Measurements from ENCODE around the gene BRD4. TPM values are rescaled to one million over a fixed set of nuclear protein-coding genes. Genes with fewer than 3 reads are reported as not detected.

Gene BRD4
- total RNA-seq, 1 donor from 2014 or later: 42.4 TPM

DNA sequence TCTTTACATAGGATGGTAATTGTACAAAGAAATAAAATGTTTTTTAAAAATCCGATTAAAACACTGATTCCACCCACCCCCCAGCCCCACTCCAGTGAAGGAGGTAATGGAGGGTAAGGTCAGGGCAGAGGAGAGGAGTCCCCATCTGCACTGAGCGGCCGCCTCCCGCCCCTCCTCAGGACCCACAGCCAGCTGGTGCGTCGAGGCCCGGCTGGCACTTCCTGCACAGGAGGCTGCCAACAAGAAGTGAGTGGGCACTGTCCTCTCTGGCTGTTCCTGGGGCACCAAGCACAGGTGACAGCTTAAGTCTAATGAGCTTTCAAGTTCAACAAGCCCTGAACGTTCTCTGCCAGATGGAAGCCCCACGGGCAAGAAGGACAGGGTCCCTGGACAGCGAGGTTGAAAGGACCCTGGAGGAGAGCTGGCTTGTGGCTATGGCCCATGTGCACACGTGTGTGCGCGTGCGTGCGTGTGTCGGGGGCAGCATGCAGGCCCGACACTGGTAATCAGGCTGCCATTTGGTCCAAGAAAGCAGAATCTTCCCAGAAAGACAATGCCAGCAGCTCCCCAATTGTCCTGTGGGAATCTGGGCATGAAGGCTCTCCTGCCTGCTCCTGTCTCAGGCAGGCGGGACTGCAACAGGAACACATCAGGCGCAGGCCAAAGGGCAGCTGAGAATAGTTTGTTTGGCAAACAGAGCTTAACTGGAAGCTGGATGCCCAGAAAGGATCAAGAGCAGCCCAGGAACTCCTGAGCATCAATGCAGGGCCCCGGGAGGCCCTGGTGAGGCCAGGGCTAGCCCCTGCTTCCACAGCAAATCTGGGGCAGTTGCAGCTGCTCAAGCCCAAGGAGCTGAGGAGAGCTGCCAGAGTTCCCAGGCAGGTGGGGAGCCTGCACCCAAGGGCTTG is 85.0 kb downstream of the BRD4 start:
- Histone ChIP-seq H3K4me3 (ENCODE audit: low read depth, low read length) (no peak overlapping the region), H3K27me3 (ENCODE audit: control insufficient read depth, insufficient read depth, low read length) (no peaks in the 10 kb centered on the region), H3K36me3 (ENCODE audit: control insufficient read depth, insufficient read depth, low read length) (no peaks in the 10 kb centered on the region)
- DNase-seq (ENCODE audit: low read depth): no peak
- TF ChIP-seq, protein P1, sequence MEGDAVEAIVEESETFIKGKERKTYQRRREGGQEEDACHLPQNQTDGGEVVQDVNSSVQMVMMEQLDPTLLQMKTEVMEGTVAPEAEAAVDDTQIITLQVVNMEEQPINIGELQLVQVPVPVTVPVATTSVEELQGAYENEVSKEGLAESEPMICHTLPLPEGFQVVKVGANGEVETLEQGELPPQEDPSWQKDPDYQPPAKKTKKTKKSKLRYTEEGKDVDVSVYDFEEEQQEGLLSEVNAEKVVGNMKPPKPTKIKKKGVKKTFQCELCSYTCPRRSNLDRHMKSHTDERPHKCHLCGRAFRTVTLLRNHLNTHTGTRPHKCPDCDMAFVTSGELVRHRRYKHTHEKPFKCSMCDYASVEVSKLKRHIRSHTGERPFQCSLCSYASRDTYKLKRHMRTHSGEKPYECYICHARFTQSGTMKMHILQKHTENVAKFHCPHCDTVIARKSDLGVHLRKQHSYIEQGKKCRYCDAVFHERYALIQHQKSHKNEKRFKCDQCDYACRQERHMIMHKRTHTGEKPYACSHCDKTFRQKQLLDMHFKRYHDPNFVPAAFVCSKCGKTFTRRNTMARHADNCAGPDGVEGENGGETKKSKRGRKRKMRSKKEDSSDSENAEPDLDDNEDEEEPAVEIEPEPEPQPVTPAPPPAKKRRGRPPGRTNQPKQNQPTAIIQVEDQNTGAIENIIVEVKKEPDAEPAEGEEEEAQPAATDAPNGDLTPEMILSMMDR (IDR thresholded peaks at IDR 0.05; ENCODE audit: insufficient read depth, low read length, poor library complexity, severe bottlenecking): no peak

DNA sequence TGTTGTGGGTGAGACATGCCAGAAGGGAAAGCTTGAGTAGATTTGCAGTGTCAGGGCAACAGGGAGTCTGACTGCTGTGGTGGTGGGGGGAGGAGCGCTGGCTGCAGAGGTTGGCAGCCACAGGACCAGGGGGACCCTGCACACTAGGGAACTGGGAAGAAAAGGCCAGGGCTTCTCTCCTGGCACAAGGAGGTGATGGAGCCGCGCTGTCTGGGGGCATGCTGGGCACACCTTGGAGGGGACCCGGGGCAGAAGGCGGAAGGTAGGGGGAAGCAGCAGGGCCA is 86.2 kb downstream of the BRD4 start:
- no peak for DNase-seq (ENCODE audit: low read depth)
- Histone ChIP-seq H3K4me3 (ENCODE audit: low read depth, low read length) (no peak overlapping the region), H3K27me3 (ENCODE audit: control insufficient read depth, insufficient read depth, low read length) (no peaks in the 10 kb centered on the region), H3K36me3 (ENCODE audit: control insufficient read depth, insufficient read depth, low read length) (no peaks in the 10 kb centered on the region)
- TF ChIP-seq, protein P1 (IDR thresholded peaks at IDR 0.05; ENCODE audit: insufficient read depth, low read length, poor library complexity, severe bottlenecking): no peak

GRCh38 chr19:15245370-15246197 is 86.8 kb downstream of the BRD4 start:
- no peak for DNase-seq (ENCODE audit: low read depth)
- peaks cover 2% of the 10 kb centered on the region for H3K36me3 ChIP-seq (ENCODE audit: control insufficient read depth, insufficient read depth, low read length)
- TF ChIP-seq, protein P1 (IDR thresholded peaks at IDR 0.05; ENCODE audit: insufficient read depth, low read length, poor library complexity, severe bottlenecking): no peak

DNA sequence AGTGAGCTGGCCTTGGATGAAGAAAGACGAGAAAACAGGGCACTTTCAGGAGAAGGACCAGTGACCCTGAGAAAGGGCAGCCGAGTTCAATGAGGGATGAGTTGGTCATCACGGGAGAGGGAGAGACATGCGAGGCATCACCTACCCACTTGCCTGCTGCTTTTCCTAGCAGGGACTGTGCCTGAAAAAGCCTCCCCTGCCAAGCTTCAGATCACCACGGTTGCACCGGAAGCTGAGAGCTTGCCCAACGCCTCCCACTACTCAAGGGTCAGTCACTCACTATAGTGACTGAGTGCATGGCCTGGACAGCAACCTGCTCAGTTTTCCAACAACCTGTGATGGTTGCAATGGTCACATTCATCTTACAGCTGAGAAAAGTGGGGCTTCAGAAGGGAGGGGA is 87.5 kb downstream of the BRD4 start:
- TF ChIP-seq, protein P1 (IDR thresholded peaks at IDR 0.05; ENCODE audit: insufficient read depth, low read length, poor library complexity, severe bottlenecking): no peak
- H3K4me3 ChIP-seq (ENCODE audit: low read depth, low read length): no peak overlapping the region
- H3K36me3 ChIP-seq (ENCODE audit: control insufficient read depth, insufficient read depth, low read length): peaks cover 2% of the 10 kb centered on the region

More at GRCh38 chr19:15245370-15246197, 86.8 kb downstream of the BRD4 start:
- Histone ChIP-seq H3K27me3 (ENCODE audit: control insufficient read depth, insufficient read depth, low read length) (no peaks in the 10 kb centered on the region), H3K4me3 (ENCODE audit: low read depth, low read length) (no peak overlapping the region)

DNA sequence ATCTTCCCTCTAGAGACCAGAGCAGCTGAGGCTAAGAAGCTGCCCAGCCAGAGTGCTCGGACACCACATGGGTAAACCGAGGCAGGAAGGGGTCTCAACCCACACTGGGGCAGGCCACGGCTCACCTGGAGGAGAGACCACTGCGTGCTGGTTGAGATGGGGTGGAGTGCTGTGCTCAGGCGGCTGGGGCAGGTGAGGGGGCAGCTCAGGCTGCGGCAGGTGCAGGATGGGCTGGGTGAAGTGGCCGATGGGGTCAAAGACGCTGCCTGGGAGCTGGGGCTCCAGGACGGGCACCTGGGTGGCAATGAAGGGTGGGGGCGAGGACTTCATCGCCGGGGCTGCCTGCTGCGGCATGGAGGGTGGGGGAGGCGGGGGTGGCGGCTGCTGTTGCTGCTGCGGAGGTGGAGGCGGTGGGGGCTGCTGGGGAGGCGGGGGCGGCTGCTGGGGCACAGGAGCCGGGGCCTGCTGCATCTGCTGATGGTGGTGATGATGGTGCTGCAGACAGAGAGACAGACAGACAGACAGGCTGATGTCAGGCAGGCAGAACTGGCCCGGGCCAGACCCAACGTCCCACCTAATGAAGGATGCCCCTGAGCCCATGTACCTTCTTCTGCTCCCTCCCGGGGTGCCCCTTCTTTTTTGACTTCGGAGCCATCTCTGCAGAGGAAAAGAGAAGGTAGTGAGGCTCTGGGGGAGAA is 88.1 kb downstream of the BRD4 start:
- TF ChIP-seq, protein P1 (IDR thresholded peaks at IDR 0.05; ENCODE audit: insufficient read depth, low read length, poor library complexity, severe bottlenecking): no peak
- peaks cover 4% of the 10 kb centered on the region for H3K36me3 ChIP-seq (ENCODE audit: control insufficient read depth, insufficient read depth, low read length)

More for the DNA sequence above, 87.5 kb downstream of the BRD4 start:
- DNase-seq (ENCODE audit: low read depth): no peak
- no peaks in the 10 kb centered on the region for H3K27me3 ChIP-seq (ENCODE audit: control insufficient read depth, insufficient read depth, low read length)

More for the DNA sequence above, 88.1 kb downstream of the BRD4 start:
- Histone ChIP-seq H3K27me3 (ENCODE audit: control insufficient read depth, insufficient read depth, low read length) (no peaks in the 10 kb centered on the region), H3K4me3 (ENCODE audit: low read depth, low read length) (no peak overlapping the region)
- DNase-seq (ENCODE audit: low read depth): no peak
